ENCODE measurements around the gene TDRD5.

GRCh38 chr1:179729881-179730280 is 138.2 kb downstream of the TDRD5 start:
- TF ChIP-seq OSR1 (CRISPR knock-in tag; IDR thresholded peaks at IDR 0.05) (no peak), BACH2 (CRISPR knock-in tag; IDR thresholded peaks at IDR 0.05; ENCODE audit: borderline replicate concordance) (no peak), ESRRG (CRISPR knock-in tag; IDR thresholded peaks at IDR 0.05) (no peak), SNAI2 (CRISPR knock-in tag; IDR thresholded peaks at IDR 0.05) (no peak), TCF4 (CRISPR knock-in tag; IDR thresholded peaks at IDR 0.05; ENCODE audit: borderline replicate concordance) (no peak), RARB (CRISPR knock-in tag; IDR thresholded peaks at IDR 0.05) (no peak), GLIS3 (CRISPR knock-in tag; IDR thresholded peaks at IDR 0.05) (no peak), CSDC2 (CRISPR knock-in tag; IDR thresholded peaks at IDR 0.05) (no peak), ISL1 (CRISPR knock-in tag; IDR thresholded peaks at IDR 0.05) (no peak)

Data from SK-N-SH treated with all-trans-retinoic acid at 6 μM for 48 hours (cell line).